GM19397 (cell line): ENCODE data around the gene TEDC2.
"Not testable (repeated sequence)": the region's sequence is repeated elsewhere in the genome, so short reads cannot be mapped to it uniquely, and the experiment has no call there.

Experiments used
- ATAC-seq: cut with Tn5 transposase; IDR thresholded peaks from one replicate; pipeline ENCODE4 v1.9.1; 2021; ENCODE audit warnings: mild to moderate bottlenecking, moderate library complexity; ENCODE audit not compliant: unreplicated experiment

Gene TEDC2

GRCh38 chr16:2459647-2460390 lies at the start of gene TEDC2:
Gene TEDC2 (plus strand): TSS chr16:2460109. CDS start chr16:2460145, 36 bp downstream.
- ATAC-seq, result peak; percentile 87

- ATAC-seq, result no peak
Measured at GRCh38 chr16:2415085-2415484, 44.8 kb upstream of the TEDC2 start.

DNA sequence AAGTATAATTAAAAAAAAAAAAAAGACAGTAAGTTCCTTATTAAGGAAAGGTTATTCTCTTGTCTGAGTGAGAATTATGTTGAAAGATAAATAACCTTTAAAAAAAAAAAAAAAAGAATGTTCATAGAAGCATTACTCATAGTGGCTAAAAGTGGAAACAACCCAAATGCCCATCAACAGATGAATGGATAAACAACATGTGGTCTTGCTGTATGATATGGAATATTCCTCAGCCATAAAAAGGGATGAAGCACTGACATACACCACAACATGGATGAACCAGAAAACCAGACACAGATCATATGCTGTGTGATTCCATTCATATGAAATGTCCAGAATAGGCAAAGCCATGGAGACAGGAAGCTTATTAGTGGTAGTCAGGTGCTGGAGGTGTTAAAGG lies 39.9 kb upstream of the TEDC2 start:
- no peak for ATAC-seq

DNA sequence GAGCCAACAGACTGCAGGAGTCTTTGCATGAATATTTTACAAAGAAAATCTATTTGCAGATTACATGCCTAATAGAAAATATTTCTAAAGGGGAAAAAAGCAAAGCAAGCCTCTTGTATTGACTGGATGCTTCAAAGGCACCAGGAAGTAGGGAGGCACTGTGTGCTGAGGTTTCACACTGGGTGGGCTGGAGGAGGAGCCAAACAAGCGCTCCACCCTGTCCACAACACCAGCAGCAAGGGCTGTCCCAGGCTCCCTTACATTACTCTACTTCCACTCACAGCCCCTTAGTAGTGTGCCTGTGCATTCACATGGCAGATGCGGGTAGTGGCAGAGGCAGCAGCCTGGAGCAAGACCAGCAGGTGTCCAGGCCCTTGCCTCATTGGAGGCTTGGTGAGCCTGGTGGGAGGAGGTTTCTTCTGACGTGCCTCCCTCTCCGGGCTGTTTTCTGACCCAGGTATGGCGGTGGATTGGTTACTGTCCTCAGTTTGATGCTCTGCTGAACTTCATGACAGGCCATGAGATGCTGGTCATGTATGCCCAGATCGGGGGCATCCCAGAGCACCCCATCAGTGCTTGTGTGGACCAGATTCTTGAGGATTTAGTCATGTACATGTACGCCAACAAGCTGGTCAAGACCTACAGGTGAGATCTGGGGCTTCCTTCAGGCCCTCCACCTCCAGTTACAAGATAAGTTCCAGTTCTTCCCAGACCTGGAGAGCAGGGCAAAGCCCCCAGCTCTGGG lies 37.6 kb upstream of the TEDC2 start:
- no peak for ATAC-seq

- no peak for ATAC-seq
Measured at GRCh38 chr16:2424061-2425007, 35.6 kb upstream of the TEDC2 start.

GRCh38 chr16:2425008-2425518 lies 34.8 kb upstream of the TEDC2 start:
- no peak for ATAC-seq

DNA sequence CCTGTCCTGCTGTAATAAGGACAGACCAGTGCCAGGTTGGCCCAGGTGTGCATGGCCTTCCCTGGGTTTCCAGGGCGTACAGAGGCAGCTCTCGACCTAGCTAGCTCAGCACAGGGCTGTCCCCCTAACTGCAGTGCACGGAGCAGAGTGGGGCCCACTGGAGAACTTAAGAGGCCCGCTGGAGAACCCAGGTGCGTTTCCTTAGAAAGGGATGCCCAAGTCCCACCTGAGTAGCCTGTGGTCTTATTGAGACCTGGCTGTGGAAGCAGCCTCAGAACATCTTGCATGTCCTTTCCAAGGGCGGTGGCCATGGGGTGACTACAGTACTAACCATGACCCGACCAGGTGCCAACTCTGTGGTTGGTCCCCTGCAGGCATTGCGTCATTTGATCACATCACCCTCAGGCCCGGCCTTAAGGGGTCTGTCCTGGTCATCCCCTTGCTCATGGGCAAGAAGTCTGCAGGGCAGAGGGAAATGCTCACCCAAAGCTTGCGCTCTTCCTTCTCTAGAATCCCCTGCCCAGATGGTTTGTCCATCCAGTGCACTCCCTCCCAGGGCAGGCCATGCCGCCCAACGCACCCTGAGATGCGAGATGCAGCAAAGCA lies 34.0 kb upstream of the TEDC2 start:
- ATAC-seq, result no peak

- no peak for ATAC-seq
Measured at GRCh38 chr16:2426941-2427361, 33.0 kb upstream of the TEDC2 start.

DNA sequence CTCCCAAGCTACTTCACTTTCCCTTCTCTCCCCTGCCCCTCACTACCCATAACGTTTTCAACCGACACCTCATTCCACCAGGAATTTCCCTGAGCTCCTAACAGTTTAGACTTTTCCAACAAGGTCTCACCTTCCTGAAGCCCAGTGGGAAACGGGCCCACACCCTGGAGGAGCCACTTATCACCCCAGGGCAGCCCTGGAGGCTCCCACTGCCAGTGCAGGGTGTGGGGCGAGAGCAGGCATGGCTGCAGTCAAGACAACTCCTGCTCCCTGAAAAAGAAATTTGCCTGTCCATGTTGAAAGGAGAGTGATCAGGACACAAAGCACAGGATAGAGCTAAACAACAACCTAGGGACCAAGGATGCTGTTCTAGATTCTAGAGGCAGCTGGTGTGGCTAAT lies 32.4 kb upstream of the TEDC2 start:
- ATAC-seq, result no peak

DNA sequence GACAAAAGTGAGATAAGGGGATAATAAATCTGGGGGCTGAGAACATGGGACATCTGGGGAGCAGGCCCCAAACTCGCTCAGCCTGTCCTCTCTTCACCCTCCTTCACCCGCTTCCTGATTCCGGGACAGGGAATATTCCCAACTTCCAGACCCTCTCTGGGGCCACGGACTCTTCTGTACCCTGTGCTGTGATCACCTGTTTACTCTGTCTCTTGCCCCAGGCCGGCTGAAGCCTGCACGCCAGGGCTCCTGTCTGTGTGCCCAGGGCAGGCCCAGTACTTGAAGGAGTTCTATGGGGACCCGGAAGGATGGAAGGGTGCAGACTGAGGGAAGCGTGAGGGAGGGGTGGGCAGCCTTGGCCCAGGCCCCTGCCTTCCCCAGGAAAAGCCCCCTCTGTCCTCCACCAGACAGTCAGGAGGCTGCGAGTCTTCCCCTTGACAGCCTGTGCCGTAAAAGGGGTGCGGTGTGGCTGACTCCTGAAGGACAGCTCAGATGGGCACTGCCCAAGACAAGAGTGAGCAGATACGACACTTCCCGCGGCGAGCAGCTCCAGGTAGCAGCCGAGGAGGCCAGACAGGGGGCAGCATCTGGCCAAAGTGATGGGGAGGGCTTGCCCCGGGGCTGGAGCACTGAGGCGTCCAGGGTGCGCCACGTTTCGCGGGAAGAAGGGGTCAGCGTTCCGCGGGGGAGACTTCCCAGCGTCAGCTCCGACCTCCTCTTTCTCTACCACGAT lies 31.7 kb upstream of the TEDC2 start:
- no peak for ATAC-seq

DNA sequence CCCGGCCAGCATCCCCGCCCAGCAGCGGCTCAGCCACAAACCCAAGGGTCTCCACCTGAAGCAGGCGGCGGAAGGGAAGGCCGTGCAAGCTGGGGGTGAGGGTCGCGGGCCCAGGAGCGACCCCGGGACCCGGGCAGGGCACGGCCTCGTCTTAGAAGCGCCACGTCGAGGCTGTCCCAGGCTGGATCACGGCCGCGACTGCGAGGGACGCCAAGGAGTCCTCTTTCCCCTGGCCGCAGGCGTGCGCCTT lies 31.2 kb upstream of the TEDC2 start:
- ATAC-seq, result no peak

DNA sequence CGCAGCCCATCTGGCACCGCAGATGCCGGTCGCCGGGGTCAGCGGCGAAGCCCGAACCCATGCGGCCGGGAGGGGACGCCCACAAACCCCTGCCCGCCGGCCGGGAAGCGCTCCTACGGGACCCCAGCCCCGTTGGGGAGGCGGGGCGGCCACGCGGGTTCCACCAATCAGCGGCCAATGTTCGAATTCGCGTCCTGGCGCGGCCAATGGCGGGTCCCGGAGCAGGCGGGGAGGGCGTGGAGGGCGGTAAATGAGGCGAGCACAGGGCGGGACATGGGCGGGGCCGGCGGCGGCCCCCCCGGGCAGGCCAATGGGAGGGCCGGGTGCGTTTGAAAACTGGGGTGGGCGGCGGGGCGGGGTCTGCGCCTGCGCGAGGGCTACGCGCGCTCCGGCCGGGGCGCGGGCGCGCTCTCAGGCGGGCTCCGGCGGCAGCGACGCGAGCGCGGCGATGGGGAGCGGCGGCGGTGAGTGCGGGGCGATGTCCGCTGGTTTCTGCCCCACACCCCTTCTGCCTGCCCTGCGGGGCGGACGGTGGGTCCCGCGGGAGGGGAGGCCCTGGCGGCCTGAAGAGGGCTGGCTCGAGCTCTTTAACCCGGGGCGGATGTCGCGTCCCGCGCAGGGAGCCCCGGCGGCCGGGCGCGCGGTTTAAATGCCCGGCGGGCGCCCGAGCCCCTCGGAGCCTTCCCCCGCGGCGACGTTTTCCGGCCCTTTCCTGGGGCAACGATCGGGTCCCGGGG lies 30.7 kb upstream of the TEDC2 start, which contains the start of gene CCNF:
TSS of gene CCNF (plus strand) at position 414 of the 737 bp plus-strand sequence. CDS start at position 449, 35 bp downstream.
- ATAC-seq, result peak; percentile 83

GRCh38 chr16:2429771-2430663 lies 29.9 kb upstream of the TEDC2 start:
- ATAC-seq, result peak; percentile 15

DNA sequence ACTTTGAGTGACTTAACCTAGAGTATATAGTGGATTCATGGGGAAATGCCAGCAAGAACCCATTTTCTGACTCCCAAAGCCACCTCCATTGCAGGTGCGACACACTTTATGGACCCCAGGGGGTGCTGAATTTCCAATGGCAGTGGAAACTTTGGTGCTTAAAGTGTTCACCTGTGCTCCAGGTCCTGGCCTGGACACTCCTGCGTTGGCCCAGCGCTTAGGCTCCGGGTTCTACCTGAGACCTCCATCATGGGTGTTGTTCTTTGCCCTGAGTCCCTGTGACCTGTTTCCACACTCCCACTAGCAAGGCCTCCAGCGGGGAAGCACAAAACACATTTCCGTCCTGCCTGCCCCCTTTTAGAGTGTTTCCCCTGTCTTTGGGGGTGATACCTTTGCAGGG lies 27.6 kb upstream of the TEDC2 start:
- no peak for ATAC-seq

- ATAC-seq, result no peak
Measured at GRCh38 chr16:2432801-2433505, 27.0 kb upstream of the TEDC2 start.

DNA sequence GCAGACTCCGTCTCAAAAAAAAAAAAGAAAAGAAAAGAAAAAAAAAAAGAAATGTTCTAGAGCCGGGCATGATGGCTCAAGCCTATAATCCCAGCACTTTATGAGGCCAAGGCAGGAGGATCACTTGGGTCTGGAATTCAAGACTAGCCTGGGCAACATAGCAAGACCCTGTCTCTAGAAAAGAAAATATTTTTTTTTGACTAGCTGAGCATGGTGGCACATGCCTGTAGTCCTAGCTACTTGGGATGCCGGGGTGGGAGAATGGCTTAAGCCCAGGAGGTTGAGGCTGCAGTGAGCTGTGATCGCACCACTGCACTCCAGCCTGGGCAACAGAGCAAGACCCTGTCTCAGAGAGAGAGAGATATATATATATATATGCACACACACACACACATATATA lies 24.7 kb upstream of the TEDC2 start:
- ATAC-seq, result not testable (repeated sequence)

GRCh38 chr16:2436110-2436509 lies 23.8 kb upstream of the TEDC2 start:
- no peak for ATAC-seq
